COR-L47 (cell line): Measurements from ENCODE around the gene ECT2.
"Not testable (repeated sequence)": the region's sequence is repeated elsewhere in the genome, so short reads cannot be mapped to it uniquely, and the experiment has no call there.

ENCODE experiments used
- DNase-seq: peaks from one replicate; lab custom pipeline; 2025; lab: John Stamatoyannopoulos, UW

The ECT2 gene

DNA sequence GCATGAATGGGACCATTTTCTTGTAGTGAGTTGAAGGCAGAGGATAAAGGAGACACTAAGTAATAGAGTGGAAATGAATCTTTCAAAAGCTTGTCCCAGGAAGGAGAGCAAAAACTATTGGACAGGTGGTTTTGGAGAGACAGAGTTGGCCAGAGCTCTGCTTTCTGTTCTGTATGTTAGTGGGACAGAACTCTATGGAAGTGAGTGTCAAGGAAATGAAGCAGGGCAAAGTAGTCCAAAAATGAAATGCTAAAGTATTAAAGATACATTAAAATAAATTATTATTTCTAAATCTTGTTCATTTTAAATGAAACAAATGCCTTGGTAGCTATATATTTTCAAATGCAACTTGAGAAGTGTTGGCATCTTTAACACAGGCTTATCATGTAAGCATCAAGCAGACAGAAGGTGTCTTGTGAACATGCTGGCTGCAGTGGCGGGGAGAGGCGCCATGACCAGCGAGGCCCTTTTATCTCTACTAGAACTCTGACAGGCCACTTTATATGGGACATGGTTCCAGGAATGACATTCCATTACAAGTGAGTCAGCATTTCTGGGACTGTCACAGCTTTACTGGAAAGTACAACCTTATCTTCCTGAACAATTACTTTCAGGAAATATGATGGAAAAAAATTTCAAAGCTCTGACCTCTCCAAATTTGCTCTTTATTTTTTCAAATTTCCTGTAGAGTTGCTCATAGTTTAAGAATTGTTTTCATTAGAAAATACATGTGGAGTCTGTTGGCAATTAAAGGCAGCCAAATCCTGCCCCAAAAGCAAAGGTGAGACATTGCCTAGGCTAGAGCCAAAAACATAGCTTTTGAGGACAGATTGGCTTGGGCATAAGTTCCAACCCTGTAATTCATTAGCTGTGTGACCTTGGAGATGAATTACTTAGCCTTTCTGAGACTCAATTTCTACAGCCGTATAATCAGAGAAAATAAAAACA, 106.5 kb downstream of the ECT2 start:
- DNase-seq = no peak

DNA sequence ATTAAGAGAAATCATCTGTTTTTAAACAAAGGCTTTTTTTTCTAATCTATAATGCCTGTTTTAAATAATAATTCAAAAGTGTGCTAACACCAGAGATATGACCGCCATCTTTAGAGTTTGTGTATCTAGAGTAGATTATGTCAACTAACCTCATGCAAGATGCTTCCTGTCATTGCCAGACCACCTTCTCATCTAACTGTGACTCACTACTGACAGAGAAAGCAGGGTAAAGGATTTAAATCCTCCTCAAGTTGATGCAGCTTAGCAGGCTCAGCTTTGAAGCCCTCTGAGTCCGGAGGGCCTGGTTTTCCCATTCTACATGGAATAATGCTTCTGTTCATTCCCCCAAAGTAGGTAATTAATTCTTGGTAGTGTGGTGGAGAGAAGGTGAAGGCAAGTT, 108.5 kb downstream of the ECT2 start:
- no peak for DNase-seq

DNA sequence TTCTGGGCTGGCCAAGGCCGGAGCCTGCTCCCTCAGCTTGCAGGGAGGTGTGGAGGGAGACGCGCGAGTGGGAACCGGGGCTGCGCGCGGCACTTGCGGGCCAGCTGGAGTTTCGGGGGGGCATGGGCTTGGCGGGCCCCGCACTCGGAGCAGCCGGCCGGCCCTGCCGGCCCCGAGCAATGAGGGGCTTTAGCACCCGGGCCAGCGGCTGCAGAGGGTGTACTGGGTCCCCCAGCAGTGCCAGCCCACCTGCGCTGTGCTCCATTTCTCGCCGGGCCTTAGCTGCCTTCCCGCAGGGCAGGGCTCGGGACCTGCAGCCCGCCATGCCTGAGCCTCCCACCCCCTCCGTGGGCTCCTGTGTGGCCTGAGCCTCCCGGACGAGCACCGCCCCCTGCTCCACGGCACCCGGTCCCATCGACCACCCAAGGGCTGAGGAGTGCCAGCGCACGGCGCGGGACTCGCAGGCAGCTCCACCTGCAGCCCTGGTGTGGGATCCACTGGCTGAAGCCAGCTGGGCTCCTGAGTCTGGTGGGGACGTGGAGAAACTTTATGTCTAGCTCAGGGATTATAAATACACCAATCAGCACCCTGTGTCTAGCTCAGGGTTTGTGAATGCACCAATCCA, 116.3 kb downstream of the ECT2 start:
- not testable (repeated sequence) for DNase-seq

DNA sequence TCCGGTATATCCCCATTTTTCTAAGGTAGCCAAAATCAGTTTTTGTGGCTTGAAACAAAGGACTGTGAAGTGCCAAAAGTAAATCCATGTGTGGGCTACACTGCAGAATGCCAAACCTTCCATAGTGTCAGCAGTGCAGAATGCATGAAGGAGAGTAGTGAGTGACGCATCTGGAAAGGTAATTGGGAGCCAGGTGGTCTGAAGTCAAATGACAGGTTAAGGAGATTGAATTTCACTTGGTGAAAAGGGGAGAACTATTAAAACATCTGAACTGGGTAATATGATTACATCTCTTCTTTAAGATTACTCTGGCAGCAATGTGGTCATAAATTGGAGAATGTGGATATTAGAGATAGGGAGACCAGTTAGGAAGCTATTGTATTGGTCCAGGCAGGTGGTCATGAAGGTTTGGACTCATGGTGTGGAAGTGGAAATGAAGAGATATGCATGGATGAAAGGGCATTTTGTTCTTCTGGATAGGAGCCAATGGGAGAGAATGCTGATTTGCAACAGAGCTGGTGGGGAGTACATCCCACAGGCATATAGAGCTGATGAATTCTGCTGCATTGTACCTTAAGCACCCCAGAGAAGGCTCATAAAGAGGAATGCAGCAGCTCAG, 118.2 kb downstream of the ECT2 start:
- peak; percentile 85 for DNase-seq

DNA sequence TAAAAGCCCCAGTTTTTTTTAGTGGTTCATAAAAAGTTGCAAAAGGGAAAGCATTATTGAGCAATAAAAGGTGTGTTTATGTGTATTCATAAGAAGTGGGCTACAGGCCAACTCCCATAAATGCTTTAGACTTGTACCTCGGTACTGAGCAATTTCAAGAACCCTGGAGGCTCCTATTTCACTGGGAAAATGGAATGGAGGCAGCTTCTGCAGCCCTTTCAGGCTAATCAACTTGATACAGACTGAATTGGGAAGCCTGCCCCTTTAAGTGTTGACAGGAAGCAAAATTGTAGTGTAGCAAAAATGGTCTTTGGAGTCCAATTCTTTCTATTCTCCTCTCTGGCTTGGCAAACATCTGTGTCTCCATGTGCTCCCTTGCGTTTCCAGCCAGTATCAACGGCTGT, 118.8 kb downstream of the ECT2 start:
- DNase-seq = peak; percentile 71

DNA sequence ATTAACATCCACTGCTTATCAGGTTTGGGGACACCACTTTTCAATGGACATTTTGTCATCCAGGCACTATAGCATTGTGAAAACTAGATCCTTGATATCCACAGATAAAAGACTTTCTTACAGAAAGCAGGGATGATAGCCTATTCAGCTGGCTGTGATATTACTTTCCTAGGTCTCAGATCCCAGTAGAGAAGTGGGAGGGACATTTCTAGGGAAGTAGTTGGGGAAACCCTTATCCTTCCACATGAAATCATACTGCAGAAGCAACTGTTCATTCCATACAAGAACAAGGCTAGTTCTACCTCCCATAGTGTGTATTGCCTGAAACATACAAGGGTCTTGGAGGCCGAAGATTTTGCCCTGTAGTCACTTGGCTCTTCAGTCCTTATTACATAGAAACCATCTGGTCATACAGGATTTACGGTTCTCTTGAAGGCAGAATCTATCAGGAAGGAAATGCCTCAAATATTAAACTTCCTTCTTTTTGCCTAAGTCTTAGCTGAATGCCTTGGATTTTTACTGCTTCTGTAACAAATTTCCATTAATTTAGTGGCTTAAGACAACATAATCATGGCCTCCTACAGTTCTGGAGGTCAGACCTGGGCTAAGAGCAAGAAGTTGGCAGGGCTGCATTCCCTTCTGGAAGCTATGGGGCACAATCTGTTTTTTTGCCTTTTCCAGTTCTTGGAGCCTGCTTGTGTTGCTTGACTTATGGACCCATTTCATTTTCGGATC, 119.4 kb downstream of the ECT2 start:
- DNase-seq = no peak
